ENCODE measurements around the gene MTNR1A.

GRCh38 chr4:186500721-186501304, 54.6 kb downstream of the MTNR1A start:
- TF ChIP-seq TAF1 (IDR thresholded peaks at IDR 0.05; ENCODE audit: borderline replicate concordance, insufficient read depth, low read length) (no peak), POLR2AphosphoS5 (IDR thresholded peaks at IDR 0.05; ENCODE audit: low read depth, low read length) (no peak), SIN3A (IDR thresholded peaks at IDR 0.05; ENCODE audit: borderline replicate concordance, insufficient read depth, low read length) (no peak), REST (IDR thresholded peaks at IDR 0.05; ENCODE audit: insufficient read depth in 1 of 2, low read depth in 2 of 2, low read length in 2 of 2) (no peak)
